Stimulated activated CD8-positive, alpha-beta memory T cell treated with anti-CD3 and anti-CD28 coated beads, Interleukin-4, amount 100 ng/mL, for 24 hours (primary cell): ENCODE measurements around the gene VPS13D.

Experiments used
- DNase-seq: peaks from one replicate; pipeline ENCODE4 v3.0.0-alpha.2; 2020; ENCODE audit warnings: low read depth

Gene VPS13D

GRCh38 chr1:12539705-12540579 is 310.1 kb downstream of the VPS13D start:
- DNase-seq, result no peak

GRCh38 chr1:12540580-12541273 is 310.9 kb downstream of the VPS13D start:
- no peak for DNase-seq

- DNase-seq, result no peak
These were observed 311.7 kb downstream of the VPS13D start for GRCh38 chr1:12541274-12542137.

- DNase-seq, result no peak
These were observed 312.3 kb downstream of the VPS13D start for GRCh38 chr1:12542138-12542465.

- no peak for DNase-seq
These were observed 313.1 kb downstream of the VPS13D start for GRCh38 chr1:12542616-12543592.

- DNase-seq, result no peak
These were observed 313.9 kb downstream of the VPS13D start for GRCh38 chr1:12543740-12544154.

GRCh38 chr1:12544357-12544756 is 314.5 kb downstream of the VPS13D start:
- DNase-seq, result no peak

GRCh38 chr1:12544992-12545391 is 315.2 kb downstream of the VPS13D start:
- DNase-seq, result no peak

GRCh38 chr1:12546771-12547585 is 317.1 kb downstream of the VPS13D start:
- no peak for DNase-seq

GRCh38 chr1:12547586-12548225 is 317.9 kb downstream of the VPS13D start:
- no peak for DNase-seq

- DNase-seq, result no peak
These were observed 318.6 kb downstream of the VPS13D start for GRCh38 chr1:12548279-12548972.

- DNase-seq, result no peak
These were observed 319.2 kb downstream of the VPS13D start for GRCh38 chr1:12548973-12549459.

- DNase-seq, result no peak
These were observed 319.9 kb downstream of the VPS13D start for GRCh38 chr1:12549460-12550349.

GRCh38 chr1:12551584-12551983 is 321.8 kb downstream of the VPS13D start:
- no peak for DNase-seq

- DNase-seq, result no peak
These were observed 322.5 kb downstream of the VPS13D start for GRCh38 chr1:12552111-12552888.

GRCh38 chr1:12552951-12553921 is 323.4 kb downstream of the VPS13D start:
- DNase-seq, result no peak
